SK-N-SH (cell line): ENCODE results near the gene UBE2D1.

Experiments used
- CTCF ChIP-seq: fragments of 200-600 bp; sonication (generic); IDR thresholded peaks from 2 replicates; pipeline ENCODE4 v1.6.1; 2017; ENCODE audit warnings: antibody characterized with exemption, mild to moderate bottlenecking, moderate library complexity
- FOXJ3 ChIP-seq: sonication (generic); formaldehyde crosslinking; IDR thresholded peaks from 2 replicates; pipeline ENCODE4 v1.5.1; 2020; ENCODE audit warnings: mild to moderate bottlenecking, missing genetic modification reagents
- MXI1 ChIP-seq: IDR thresholded peaks from 2 replicates; pipeline ENCODE4 v1.6.1; 2012; ENCODE audit warnings: mild to moderate bottlenecking, low read depth, low read length, improper control_type of control experiment
- NFIC ChIP-seq: IDR thresholded peaks from 2 replicates; pipeline ENCODE4 v1.4.0; 2012; ENCODE audit warnings: borderline replicate concordance
- NRF1 ChIP-seq: IDR thresholded peaks from 2 replicates; pipeline ENCODE4 v1.6.1; 2012; ENCODE audit warnings: low read depth, mild to moderate bottlenecking, low read length
- RAD21 ChIP-seq: IDR thresholded peaks from 2 replicates; pipeline ENCODE4 v1.6.1; 2012; ENCODE audit warnings: mild to moderate bottlenecking, low read length
- RXRA ChIP-seq: IDR thresholded peaks from 2 replicates; pipeline ENCODE4 v1.4.0; 2012; ENCODE audit warnings: low read depth, mild to moderate bottlenecking, borderline replicate concordance
- SIN3A ChIP-seq: IDR thresholded peaks from 2 replicates; pipeline ENCODE4 v1.6.1; 2012; ENCODE audit warnings: low read depth, mild to moderate bottlenecking, low read length, moderate library complexity, borderline replicate concordance
- TAF1 ChIP-seq: IDR thresholded peaks from 2 replicates; pipeline ENCODE4 v1.6.1; 2012; ENCODE audit warnings: low read depth, mild to moderate bottlenecking, low read length, moderate library complexity, borderline replicate concordance
- TEAD4 ChIP-seq: IDR thresholded peaks from 2 replicates; pipeline ENCODE4 v1.4.0; 2012; ENCODE audit warnings: mild to moderate bottlenecking, borderline replicate concordance; ENCODE audit not compliant: insufficient read depth
- YY1 ChIP-seq: IDR thresholded peaks from 2 replicates; pipeline ENCODE4 v1.4.0; 2012; ENCODE audit warnings: low read depth, mild to moderate bottlenecking

GRCh38 chr10:58326967-58327381 lies 7.8 kb upstream of the UBE2D1 start:
- TF ChIP-seq NFIC (no peak), YY1 (no peak), FOXJ3 (CRISPR knock-in tag) (no peak), TEAD4 (no peak), CTCF (no peak), RAD21 (no peak), MXI1 (no peak), SIN3A (no peak), NRF1 (no peak), TAF1 (no peak), RXRA (no peak)
